Measurements from ENCODE around the gene CFAP99.
"Not testable (repeated sequence)": the region's sequence is repeated elsewhere in the genome, so short reads cannot be mapped to it uniquely, and the experiment has no call there.

The CFAP99 gene

GRCh38 chr4:2429945-2430757 lies 11.4 kb downstream of the CFAP99 start:
- DNase-seq (ENCODE audit: low read depth): not testable (repeated sequence)

DNA sequence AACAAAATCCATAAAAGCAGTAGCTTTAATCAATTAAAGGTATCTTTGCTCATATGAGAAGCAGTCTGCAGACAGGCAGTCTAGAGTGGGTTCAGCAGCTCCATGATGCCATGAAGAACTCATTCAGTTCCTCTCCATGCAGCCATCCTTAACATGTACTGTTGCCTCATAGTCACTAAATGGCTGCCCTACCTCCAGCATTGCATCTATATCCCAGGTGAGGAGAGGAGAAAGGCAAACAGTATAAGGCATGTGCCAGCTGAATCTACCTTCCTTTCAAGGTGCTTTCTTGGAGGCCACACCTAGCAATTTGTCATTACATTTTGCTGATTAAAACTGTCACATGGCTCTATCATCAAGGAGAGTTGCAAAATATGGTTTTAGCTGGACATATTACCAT lies 13.2 kb downstream of the CFAP99 start:
- no peak for DNase-seq (ENCODE audit: low read depth)

DNA sequence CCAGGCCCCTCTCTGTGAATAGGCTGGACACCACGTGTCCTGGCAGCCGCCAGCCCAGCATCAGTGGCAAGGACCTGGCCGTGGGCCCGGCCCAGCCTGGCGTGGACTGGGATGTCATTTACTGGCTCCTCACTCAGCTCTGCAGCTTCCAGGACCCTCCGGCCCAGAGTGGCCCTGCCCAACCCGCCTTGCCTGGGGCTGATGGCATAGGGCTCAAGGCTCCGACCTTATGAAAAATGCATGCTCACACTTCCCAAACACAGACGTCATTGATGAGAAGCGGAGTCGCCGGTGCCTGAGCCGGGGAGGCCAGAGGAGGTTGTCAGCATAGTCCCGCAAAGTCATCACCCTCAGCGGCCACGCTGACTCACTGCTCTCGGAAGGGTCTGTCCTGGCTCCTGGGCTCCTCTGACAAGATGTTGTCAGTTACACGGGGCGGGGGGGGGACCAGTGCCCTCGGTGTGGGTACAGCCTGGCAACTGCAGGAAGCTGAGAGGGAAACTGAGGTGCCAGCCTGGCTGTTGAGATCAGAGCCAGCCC lies 14.3 kb downstream of the CFAP99 start:
- DNase-seq (ENCODE audit: low read depth): no peak

DNA sequence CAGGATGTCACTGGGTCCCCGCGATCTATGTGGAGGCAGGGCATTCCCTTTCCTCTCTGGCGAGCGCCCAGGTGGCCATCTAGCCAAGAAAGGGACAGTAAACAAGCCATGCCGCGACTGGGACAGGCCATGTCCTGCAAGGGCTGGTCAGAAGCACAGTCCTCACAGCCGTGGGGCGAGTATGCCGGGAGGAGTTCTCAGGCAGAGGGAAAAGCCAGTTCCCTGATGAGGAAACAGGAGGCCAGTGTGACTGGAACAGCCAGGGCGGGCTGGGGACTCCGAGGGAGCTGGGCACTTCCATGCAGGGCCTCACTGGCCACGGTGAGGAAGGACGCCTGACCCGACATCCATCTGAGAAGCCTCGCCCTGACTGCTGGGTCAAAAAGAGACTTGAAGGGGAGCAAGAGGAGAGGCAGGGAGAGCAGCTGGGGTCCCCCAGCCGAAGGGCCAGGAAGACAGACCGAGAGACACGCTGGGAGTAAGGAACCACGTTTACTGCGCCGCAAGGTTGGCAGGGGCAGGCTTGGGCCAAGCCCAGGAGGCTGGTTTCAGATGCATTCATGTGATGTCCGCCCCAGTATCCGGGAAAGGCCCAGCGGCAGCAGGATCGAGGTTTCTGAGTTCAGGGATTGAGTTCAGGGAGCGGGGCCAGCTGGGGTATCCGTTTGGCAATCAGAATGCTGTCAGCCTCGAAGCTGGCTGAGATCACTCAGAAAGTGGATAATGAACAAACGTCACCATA lies 15.0 kb downstream of the CFAP99 start:
- no peak for DNase-seq (ENCODE audit: low read depth)

DNA sequence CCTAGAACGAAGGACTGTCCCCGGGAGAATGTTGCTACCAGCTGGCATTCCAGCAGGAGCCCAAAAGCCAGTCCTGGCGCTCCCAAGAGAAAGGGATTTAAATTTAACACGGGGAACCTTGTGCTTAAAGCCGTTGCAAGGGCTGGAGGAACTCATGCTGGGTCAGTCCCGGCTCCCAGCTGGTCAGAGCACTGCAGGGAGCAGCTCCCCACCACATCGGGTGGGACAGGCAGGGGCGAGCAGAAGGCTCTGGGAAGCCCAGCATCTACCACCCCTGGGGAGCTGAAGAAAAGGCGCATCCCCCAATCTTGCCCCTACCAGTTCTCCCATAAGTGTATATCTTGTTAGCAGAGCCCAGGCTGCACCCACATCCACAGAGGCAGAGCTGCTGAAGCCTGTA lies 15.7 kb downstream of the CFAP99 start:
- no peak for DNase-seq (ENCODE audit: low read depth)

DNA sequence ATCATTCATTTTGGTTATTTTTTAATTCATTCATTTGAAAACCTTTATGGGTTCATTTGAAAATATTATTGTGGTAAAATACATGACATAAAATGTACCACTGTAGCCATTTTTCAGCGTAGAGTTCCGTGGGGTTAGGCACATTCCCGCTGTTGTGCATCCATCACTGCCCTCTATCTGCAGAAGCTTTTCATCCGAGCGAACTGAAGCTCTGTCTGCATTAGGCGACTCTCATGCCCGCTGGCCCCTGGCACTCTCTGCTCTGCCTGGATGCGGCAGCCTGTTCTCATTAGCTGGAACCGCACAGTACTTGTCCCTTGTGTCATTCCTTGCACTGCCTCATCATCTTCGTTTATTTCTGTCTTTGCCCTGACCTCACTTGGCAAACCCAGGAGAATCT lies 17.5 kb downstream of the CFAP99 start:
- no peak for DNase-seq (ENCODE audit: low read depth)

GRCh38 chr4:2436761-2437474 lies 18.2 kb downstream of the CFAP99 start:
- DNase-seq (ENCODE audit: low read depth): no peak

GRCh38 chr4:2437475-2438215 lies 18.9 kb downstream of the CFAP99 start:
- no peak for DNase-seq (ENCODE audit: low read depth)

DNA sequence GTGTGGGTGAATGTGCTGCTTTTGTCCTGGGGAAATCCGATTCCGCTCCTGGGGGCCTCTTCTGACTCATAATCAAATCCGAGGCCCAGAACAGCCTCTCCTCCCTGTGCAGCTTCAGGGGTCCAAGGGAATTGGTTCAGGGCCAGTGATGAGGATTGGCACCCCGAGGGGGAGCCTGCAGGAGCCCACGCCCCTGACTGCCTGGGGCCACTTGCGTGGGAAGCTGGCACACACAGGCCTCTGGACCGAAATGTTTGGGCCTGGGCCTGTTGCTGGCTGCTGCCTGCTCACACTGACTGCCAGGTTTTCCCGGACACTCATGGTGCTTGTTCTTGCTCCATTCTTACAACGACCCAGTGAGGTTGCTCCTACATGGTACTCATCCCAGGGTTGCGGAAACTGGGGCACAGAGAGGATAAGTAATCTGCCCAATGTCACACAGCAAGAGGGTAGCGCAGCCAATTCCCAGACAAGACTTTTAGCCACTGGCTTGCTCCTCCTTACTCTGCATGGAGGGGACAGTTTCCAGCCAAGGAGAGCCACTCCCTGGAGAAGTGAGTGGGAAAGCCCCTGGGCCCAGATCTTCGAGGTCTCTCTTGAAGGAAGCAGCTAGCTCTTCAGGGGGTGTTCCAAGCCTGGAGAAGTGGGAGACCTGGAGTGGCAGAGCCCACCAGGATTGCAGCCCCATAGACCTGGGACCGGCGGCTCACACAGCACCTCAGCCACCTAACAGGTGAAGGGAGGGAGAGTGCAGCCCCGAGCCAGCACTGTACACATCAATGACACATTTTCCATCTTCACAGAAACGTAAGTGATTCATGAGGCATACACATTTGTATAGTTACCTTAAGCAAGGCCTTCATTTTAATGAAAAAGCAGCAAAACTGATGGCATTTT lies 20.3 kb downstream of the CFAP99 start:
- DNase-seq (ENCODE audit: low read depth): no peak

- DNase-seq (ENCODE audit: low read depth): peak; percentile 57
Measured at GRCh38 chr4:2441393-2442174, 22.8 kb downstream of the CFAP99 start.

- no peak for DNase-seq (ENCODE audit: low read depth)
Measured at GRCh38 chr4:2442175-2442993, 23.6 kb downstream of the CFAP99 start.

GRCh38 chr4:2443061-2443730 lies 24.4 kb downstream of the CFAP99 start:
- DNase-seq (ENCODE audit: low read depth): no peak

GRCh38 chr4:2443956-2444740 lies 25.4 kb downstream of the CFAP99 start:
- no peak for DNase-seq (ENCODE audit: low read depth)

DNA sequence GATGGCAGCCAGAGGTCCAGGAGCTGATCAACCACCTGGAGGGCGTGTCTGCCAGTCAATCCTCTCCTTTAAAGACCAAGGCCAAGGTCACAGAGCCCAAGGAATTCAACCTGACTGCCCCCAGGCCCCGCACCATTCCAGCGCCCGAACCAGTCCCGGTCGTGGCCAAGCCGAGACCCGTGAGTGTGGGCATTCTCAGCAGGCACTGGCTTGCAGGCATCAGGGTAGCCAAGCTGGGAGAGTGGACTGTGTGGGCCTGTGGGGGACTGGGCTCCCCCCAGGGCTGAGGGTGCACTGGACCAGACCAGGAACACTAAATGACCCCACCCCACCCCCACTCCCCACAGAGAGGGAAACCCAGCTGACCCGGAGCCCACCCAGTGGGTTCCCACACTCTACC lies 26.4 kb downstream of the CFAP99 start:
- DNase-seq (ENCODE audit: low read depth): no peak

DNA sequence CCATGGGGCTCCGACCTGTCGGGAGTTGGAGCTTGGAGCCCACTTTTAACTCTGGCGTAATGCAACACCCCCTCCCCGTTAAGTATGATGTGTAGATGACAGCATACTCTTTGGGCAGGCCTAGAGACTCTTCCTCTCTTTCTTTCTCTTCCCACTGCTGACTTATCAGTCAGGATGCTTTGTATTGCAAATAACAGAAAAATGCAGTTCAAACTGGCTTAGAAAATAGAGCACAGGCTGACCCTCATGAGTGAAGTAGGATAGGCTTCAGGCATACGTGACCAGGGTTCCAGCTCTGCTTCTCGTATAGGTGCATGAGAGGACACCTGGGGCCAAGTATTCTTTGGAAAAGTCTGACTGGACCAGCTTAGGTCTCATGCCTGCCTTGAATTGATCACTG lies 26.8 kb downstream of the CFAP99 start:
- DNase-seq (ENCODE audit: low read depth): no peak

DNA sequence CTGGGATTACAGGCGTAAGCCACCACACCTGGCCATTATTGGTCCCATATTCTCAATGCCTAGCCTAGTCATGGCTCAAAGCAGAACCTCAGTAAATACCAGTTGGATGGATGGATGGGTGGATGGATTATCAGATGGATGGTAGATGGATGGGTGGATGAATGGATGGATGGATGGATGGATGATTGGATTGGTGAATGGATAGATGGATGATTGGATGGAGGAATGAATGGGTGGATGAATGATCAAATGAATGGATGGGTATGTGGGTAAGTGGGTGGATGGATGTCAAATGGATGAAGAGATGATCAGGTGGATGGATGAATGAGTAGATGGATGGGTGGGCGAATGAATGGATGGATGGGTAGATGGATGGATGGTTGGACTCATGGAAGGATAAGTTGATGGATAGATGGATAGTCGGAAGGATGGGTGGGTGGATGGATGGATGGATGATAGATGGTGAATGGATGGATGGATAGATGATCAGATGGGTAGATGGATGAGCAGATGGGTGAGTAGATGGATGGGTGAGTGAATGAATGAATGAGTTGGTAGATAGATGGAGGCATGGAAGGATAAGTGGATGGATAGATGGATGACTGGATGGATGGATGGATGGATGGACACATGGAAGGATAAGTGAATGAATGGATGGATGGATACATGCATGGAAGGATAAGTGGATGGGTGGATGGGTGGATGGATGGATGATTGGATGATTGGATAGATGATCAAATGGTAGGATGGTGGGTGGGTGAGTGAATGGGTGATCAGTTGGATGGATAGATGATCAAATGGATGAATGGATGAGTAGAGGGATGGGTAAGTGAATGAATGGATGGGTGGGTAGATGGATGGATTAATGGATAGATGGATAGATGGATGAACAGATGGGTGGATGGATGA lies 28.2 kb downstream of the CFAP99 start:
- no peak for DNase-seq (ENCODE audit: low read depth)

GRCh38 chr4:2448589-2448988 lies 29.8 kb downstream of the CFAP99 start:
- DNase-seq (ENCODE audit: low read depth): no peak
